Activated T-helper 17 cell treated with anti-CD3 and anti-CD28 coated beads, Interleukin-2, amount 50 U/mL, for 72 hours (primary cell): Measurements from ENCODE around the gene NPY. TPM values are rescaled to one million over a fixed set of nuclear protein-coding genes. Genes with fewer than 3 reads are reported as not detected.

Experiments used
- ATAC-seq: fragments of 150-1000 bp; cut with Tn5 transposase; replicated peaks from 2 replicates; pipeline ENCODE4 v1.10.0; 2021; ENCODE audit warnings: mild to moderate bottlenecking, moderate library complexity
- H3K27ac Mint-ChIP-seq: one replicate; pipeline ENCODE4 v1.8.0; 2022; ENCODE audit warnings: mixed read lengths
- H3K27me3 Mint-ChIP-seq: one replicate; pipeline ENCODE4 v1.8.0; 2022; ENCODE audit warnings: mixed read lengths
- H3K36me3 Mint-ChIP-seq: one replicate; pipeline ENCODE4 v1.8.0; 2022; ENCODE audit warnings: low read depth, mild to moderate bottlenecking, mixed read lengths
- H3K4me1 Mint-ChIP-seq: one replicate; pipeline ENCODE4 v1.8.0; 2022; ENCODE audit warnings: mixed read lengths
- H3K4me3 Mint-ChIP-seq: one replicate; pipeline ENCODE4 v1.8.0; 2022; ENCODE audit warnings: mild to moderate bottlenecking, mixed read lengths
- H3K9me3 Mint-ChIP-seq: one replicate; pipeline ENCODE4 v1.8.0; 2022; ENCODE audit warnings: mixed read lengths
- total RNA-seq, 2 donors: library from RNA; stranded (reverse); gene quantifications; one replicate each; pipeline ENCODE4 v1.2.3, GENCODE V29; 2022

The NPY gene
- total RNA-seq, 2 donors from 2014 or later = not detected

DNA sequence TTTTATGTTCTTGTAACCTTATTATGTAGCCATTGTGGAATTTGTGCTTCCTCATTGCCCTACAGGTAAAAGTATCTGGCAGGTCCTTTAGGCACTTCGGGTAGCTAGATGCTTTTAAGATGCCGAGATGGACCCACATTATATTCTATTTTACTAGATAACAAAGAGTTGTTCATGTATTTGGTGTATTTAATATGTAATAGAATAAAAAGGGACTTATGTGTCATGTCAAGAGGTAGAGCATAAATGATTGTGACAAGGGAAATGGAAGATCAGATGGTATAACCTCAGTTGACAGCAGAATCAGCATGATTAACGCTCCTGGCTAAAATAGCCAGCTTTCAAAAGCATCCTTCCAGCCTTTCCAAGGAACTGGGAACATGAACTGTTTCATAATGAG is 50.6 kb downstream of the NPY start:
- H3K36me3 Mint-ChIP-seq = no peaks in the 10 kb centered on the region
- peaks cover 5% of the 10 kb centered on the region for H3K9me3 Mint-ChIP-seq
- peaks cover 17% of the 10 kb centered on the region for H3K27me3 Mint-ChIP-seq
- H3K4me3 Mint-ChIP-seq = no peak overlapping the region
- H3K27ac Mint-ChIP-seq = no peak overlapping the region
- no peaks in the 10 kb centered on the region for H3K4me1 Mint-ChIP-seq
- ATAC-seq = no peak

GRCh38 chr7:24336461-24336860 is 52.5 kb downstream of the NPY start:
- H3K4me1 Mint-ChIP-seq = no peaks in the 10 kb centered on the region
- no peak overlapping the region for H3K27ac Mint-ChIP-seq
- peaks cover 17% of the 10 kb centered on the region for H3K27me3 Mint-ChIP-seq
- peak; percentile 84 for ATAC-seq
- H3K36me3 Mint-ChIP-seq = no peaks in the 10 kb centered on the region
- peaks cover 5% of the 10 kb centered on the region for H3K9me3 Mint-ChIP-seq
- H3K4me3 Mint-ChIP-seq = no peak overlapping the region

GRCh38 chr7:24337180-24337579 is 53.2 kb downstream of the NPY start:
- Mint-ChIP-seq H3K9me3 (peaks cover 5% of the 10 kb centered on the region), H3K27me3 (peaks cover 17% of the 10 kb centered on the region), H3K36me3 (no peaks in the 10 kb centered on the region), H3K4me3 (no peak overlapping the region), H3K4me1 (no peaks in the 10 kb centered on the region), H3K27ac (no peak overlapping the region)
- no peak for ATAC-seq

DNA sequence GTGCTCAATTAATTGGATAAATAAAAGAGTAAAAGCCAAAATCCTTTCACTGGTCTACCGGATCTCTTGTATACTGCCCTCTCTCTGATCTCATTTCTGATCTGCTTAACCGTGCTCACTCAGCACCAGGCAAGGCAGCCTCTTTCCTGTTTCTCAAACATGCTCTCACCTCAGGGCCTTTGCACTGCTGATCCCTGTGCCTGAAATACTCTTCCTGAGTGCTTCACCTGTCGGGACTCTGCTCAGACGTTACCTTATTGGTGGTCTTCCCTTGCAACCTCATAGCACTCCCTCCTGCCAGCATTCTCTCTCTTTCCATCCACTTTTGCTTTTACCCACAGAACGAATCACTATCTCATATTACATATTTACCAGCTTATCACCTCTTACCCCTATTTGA is 55.6 kb downstream of the NPY start:
- no peak for ATAC-seq
- Mint-ChIP-seq H3K27ac (no peak overlapping the region), H3K36me3 (no peaks in the 10 kb centered on the region), H3K4me1 (no peaks in the 10 kb centered on the region), H3K9me3 (no peaks in the 10 kb centered on the region), H3K4me3 (no peak overlapping the region), H3K27me3 (peaks cover 13% of the 10 kb centered on the region)

GRCh38 chr7:24340727-24341126 is 56.7 kb downstream of the NPY start:
- Mint-ChIP-seq H3K27ac (no peak overlapping the region), H3K4me3 (no peak overlapping the region), H3K9me3 (no peaks in the 10 kb centered on the region), H3K4me1 (no peaks in the 10 kb centered on the region), H3K27me3 (peaks cover 10% of the 10 kb centered on the region), H3K36me3 (no peaks in the 10 kb centered on the region)
- peak; percentile 56 for ATAC-seq
